Measurements from ENCODE around the gene PVR. TPM values are rescaled to one million over a fixed set of nuclear protein-coding genes. Genes with fewer than 3 reads are reported as not detected.

Gene PVR
- total RNA-seq, 6 donors from 2014 or later: 40.5 to 89.7 (median 44.2) TPM

- DNase-seq: no peak
- no peak for ATAC-seq (ENCODE audit: low FRiP score in 2 of 2)
- H3K36me3 ChIP-seq: no peaks in the 10 kb centered on the region
- H3K27ac ChIP-seq: no peak overlapping the region
- no peak overlapping the region for H3K4me3 ChIP-seq
- no peak for TF ChIP-seq POLR2AphosphoS5 (IDR thresholded peaks at IDR 0.05)
- H3K4me1 ChIP-seq: peaks cover 2 to 10% (median 6%) of the 10 kb centered on the region in 4 donors
- H3K27me3 ChIP-seq: no peaks in the 10 kb centered on the region
- 83 to 91% methylated on average over 9 of the region's 9 CpGs for WGBS, 2 donors
- no peaks in the 10 kb centered on the region for H3K9me3 ChIP-seq
Measured at GRCh38 chr19:44641501-44642265, 2.0 kb upstream of the PVR start.

DNA sequence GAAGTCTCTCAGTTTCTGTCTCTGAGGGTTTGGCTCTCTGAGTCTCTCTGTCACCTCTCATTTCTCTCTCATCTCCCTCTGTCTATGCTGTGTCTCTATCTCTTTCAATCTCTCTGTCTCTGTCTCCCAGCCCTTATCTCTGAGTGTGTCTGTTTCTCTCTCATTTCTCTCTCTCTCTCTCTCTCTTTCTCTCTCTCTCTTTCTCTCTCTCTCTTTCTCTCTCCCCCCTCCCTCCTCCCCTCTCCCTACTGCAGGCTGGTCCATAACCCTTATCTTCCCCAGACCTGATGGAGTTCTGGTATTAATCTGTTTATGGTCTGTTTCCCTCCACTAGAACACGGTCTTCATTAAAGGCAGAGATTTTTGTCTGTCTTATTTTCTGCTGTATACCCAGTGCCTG lies 1.3 kb upstream of the PVR start:
- H3K27me3 ChIP-seq: no peaks in the 10 kb centered on the region
- no peak for TF ChIP-seq POLR2A (IDR thresholded peaks at IDR 0.05)
- H3K9me3 ChIP-seq: no peaks in the 10 kb centered on the region
- ATAC-seq (ENCODE audit: low FRiP score in 2 of 2) (no peak), DNase-seq (no peak)
- peaks cover 6 to 16% (median 11%) of the 10 kb centered on the region in 4 donors for H3K4me1 ChIP-seq
- H3K27ac ChIP-seq: no peak overlapping the region
- 42 to 50% methylated on average over 1 of the region's 1 CpG for WGBS, 2 donors
- peaks cover 0 to 6% (median 2%) of the 10 kb centered on the region in 4 donors for H3K36me3 ChIP-seq
- H3K4me3 ChIP-seq: no peak overlapping the region

DNA sequence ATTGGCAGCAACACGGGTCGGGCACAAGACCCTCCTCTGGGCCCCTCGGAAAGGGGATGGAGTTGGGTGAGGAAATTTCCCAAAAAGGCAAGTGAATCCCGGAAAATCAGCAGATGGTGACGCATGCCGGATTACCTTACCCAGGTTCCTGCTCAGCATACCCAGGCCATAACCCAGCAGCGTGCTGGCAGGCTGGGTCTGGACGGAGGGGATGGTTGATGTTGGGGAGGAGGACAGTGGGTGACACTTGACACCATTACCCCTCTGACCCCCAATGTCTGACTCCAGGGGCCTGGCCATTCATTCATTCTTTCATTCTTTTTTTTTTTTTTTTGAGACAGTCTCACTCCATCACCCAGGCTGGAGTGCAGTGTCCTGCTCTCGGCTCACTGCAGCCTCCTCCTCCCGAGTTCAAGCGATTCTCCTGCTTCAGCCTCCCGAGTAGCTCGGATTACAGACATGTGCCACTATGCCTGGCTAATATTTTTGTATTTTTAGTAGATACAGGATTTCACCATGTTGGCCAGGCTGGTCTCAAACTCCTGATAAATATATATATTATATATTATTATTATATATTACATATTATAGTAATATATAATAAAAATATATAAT lies 799 bp downstream of the PVR start:
- H3K9me3 ChIP-seq: no peaks in the 10 kb centered on the region
- WGBS, 2 donors: 6 to 8% methylated on average over 13 of the region's 13 CpGs
- peaks cover 21 to 35% (median 27%) of the 10 kb centered on the region in 4 donors for H3K4me1 ChIP-seq
- no peak for TF ChIP-seq POLR2A (IDR thresholded peaks at IDR 0.05)
- no peak for TF ChIP-seq EP300 (IDR thresholded peaks at IDR 0.05)
- no peak for TF ChIP-seq CTCF (IDR thresholded peaks at IDR 0.05)
- TF ChIP-seq POLR2AphosphoS5 (IDR thresholded peaks at IDR 0.05): no peak
- H3K36me3 ChIP-seq: peaks cover 0 to 20% (median 7%) of the 10 kb centered on the region in 4 donors
- peak overlapping the region; percentile 88 to 93 (median 91) for H3K27ac ChIP-seq
- peak overlapping the region; percentile 51 to 87 (median 74) for H3K4me3 ChIP-seq
- ATAC-seq (ENCODE audit: low FRiP score in 2 of 2) (peak; percentile 35 to 62), DNase-seq (peak in 1 of 2 donors; percentile 49)
- H3K27me3 ChIP-seq: no peaks in the 10 kb centered on the region

DNA sequence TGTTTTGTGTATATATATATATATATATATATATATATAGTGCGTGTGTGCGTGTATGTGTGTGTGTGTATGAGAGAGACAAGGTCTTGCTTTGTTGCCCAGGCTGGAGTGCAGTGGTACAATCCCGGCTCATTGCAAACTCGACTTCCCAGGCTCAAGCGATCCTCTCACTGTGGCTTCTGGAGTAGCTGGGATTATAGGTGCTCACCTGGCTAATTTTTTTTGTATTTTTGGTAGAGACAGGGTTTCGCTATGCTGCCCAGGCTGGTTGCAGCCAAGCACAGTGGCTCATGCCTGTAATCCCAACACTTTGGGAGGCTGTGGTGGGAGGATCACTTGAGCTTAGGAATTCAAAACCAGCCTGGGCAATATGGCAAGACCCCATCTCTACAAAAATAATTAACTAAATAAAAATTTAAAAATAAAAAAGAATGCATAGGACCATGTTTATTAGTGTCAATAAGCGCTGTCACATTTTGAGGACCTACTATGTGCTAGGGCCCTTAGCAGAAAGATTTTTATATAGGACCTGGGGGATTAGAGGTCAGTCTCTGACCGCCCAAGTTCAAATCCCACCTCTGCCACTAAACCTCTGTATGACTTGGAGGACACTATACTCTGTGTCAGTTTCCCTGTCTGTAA lies 1.8 kb downstream of the PVR start:
- Histone ChIP-seq H3K4me3 (peak overlapping the region in 1 of 4 donors; percentile 4), H3K27ac (peak overlapping the region in 2 of 4 donors; percentile 23 to 32), H3K36me3 (peaks cover 7 to 31% (median 17%) of the 10 kb centered on the region in 4 donors), H3K27me3 (no peaks in the 10 kb centered on the region), H3K9me3 (no peaks in the 10 kb centered on the region), H3K4me1 (peaks cover 21 to 35% (median 27%) of the 10 kb centered on the region in 4 donors)
- WGBS, 2 donors: 83 to 86% methylated on average over 8 of the region's 8 CpGs
- no peak for DNase-seq
- TF ChIP-seq CTCF (IDR thresholded peaks at IDR 0.05) (no peak), EP300 (IDR thresholded peaks at IDR 0.05) (no peak), POLR2A (IDR thresholded peaks at IDR 0.05) (no peak), POLR2AphosphoS5 (IDR thresholded peaks at IDR 0.05) (no peak)
- no peak for ATAC-seq (ENCODE audit: low FRiP score in 2 of 2)

GRCh38 chr19:44646049-44646416 lies 2.3 kb downstream of the PVR start:
- TF ChIP-seq POLR2AphosphoS5 (IDR thresholded peaks at IDR 0.05) (no peak), POLR2A (IDR thresholded peaks at IDR 0.05) (no peak), EP300 (IDR thresholded peaks at IDR 0.05) (no peak), CTCF (IDR thresholded peaks at IDR 0.05) (no peak)
- no peaks in the 10 kb centered on the region for H3K9me3 ChIP-seq
- no peak for DNase-seq
- H3K4me1 ChIP-seq: peaks cover 21 to 35% (median 27%) of the 10 kb centered on the region in 4 donors
- H3K36me3 ChIP-seq: peaks cover 10 to 36% (median 21%) of the 10 kb centered on the region in 4 donors
- peak overlapping the region in 2 of 4 donors; percentile 23 to 32 for H3K27ac ChIP-seq
- no peak overlapping the region for H3K4me3 ChIP-seq
- H3K27me3 ChIP-seq: no peaks in the 10 kb centered on the region
- 94 to 100% methylated on average over 3 of the region's 3 CpGs for WGBS, 2 donors
- ATAC-seq (ENCODE audit: low FRiP score in 2 of 2): no peak
